GM21360 (cell line): Measurements from ENCODE around the gene ADNP2.
A peak's percentile ranks its signal among the peaks of the same experiment; 100 is the strongest.

ENCODE experiments used
- ATAC-seq: cut with Tn5 transposase; IDR thresholded peaks from one replicate; pipeline ENCODE4 v1.9.1; 2021; ENCODE audit warnings: mild to moderate bottlenecking, moderate library complexity; ENCODE audit not compliant: unreplicated experiment

ADNP2 gene

GRCh38 chr18:80105369-80106167 lies 3.5 kb upstream of the ADNP2 start:
- ATAC-seq: peak; percentile 38

GRCh38 chr18:80106482-80107051 lies 2.5 kb upstream of the ADNP2 start:
- no peak for ATAC-seq

- ATAC-seq: no peak
These were observed 1.6 kb upstream of the ADNP2 start for GRCh38 chr18:80107426-80107825.

GRCh38 chr18:80108121-80108536 lies 933 bp upstream of the ADNP2 start:
- no peak for ATAC-seq

GRCh38 chr18:80109676-80110078 lies 615 bp downstream of the ADNP2 start:
- peak; percentile 17 for ATAC-seq

- no peak for ATAC-seq
These were observed 3.7 kb downstream of the ADNP2 start for GRCh38 chr18:80112624-80113248.

GRCh38 chr18:80115035-80115434 lies 6.0 kb downstream of the ADNP2 start:
- no peak for ATAC-seq

- ATAC-seq: no peak
These were observed 10.0 kb downstream of the ADNP2 start for GRCh38 chr18:80119111-80119510.

- ATAC-seq: no peak
These were observed 11.9 kb downstream of the ADNP2 start for GRCh38 chr18:80120932-80121331.

- no peak for ATAC-seq
These were observed 15.1 kb downstream of the ADNP2 start for GRCh38 chr18:80124131-80124530.

GRCh38 chr18:80126797-80127196 lies 17.7 kb downstream of the ADNP2 start:
- ATAC-seq: no peak

GRCh38 chr18:80127635-80128034 lies 18.6 kb downstream of the ADNP2 start:
- ATAC-seq: no peak

GRCh38 chr18:80129672-80130367 lies 20.8 kb downstream of the ADNP2 start:
- no peak for ATAC-seq

GRCh38 chr18:80130555-80130954 lies 21.5 kb downstream of the ADNP2 start:
- ATAC-seq: no peak

GRCh38 chr18:80132180-80132812 lies 23.2 kb downstream of the ADNP2 start:
- ATAC-seq: no peak

- no peak for ATAC-seq
These were observed 24.1 kb downstream of the ADNP2 start for GRCh38 chr18:80133124-80133523.

- no peak for ATAC-seq
These were observed 26.1 kb downstream of the ADNP2 start for GRCh38 chr18:80135136-80135535.

- no peak for ATAC-seq
These were observed 27.6 kb downstream of the ADNP2 start for GRCh38 chr18:80136679-80137078.

- no peak for ATAC-seq
These were observed 28.1 kb downstream of the ADNP2 start for GRCh38 chr18:80137137-80137536.

- ATAC-seq: no peak
These were observed 28.9 kb downstream of the ADNP2 start for GRCh38 chr18:80137976-80138375.

GRCh38 chr18:80140455-80140985 lies 31.5 kb downstream of the ADNP2 start:
- ATAC-seq: no peak
